Naive thymus-derived CD4-positive, alpha-beta T cell (primary cell): ENCODE measurements around the gene INPP5E. TPM values are rescaled to one million over a fixed set of nuclear protein-coding genes. Genes with fewer than 3 reads are reported as not detected.

Source experiments
- ATAC-seq: fragments of 150-1000 bp; cut with Tn5 transposase; 2 replicates; pipeline ENCODE4 v1.10.0; 2021; ENCODE audit warnings: mild to moderate bottlenecking, moderate library complexity
- CTCF ChIA-PET: fragments of 350-600 bp; sonication (Branson Sonifier 250); formaldehyde crosslinking; loops from one replicate; lab custom pipeline; 2021; ENCODE audit warnings: antibody characterized with exemption; lab: Charles Lee
- POLR2A ChIA-PET: fragments of 350-600 bp; sonication (Branson Sonifier 250); formaldehyde crosslinking; loops from one replicate; lab custom pipeline; 2021; ENCODE audit warnings: antibody characterized with exemption, inconsistent platforms; lab: Charles Lee
- DNase-seq, 9 donors: peaks; one replicate each; pipeline versions ENCODE4 v3.0.0 to v3.0.0-alpha.2; 2020 to 2022; ENCODE audit warnings: mixed read lengths in 1 of 9
- H3K27ac ChIP-seq: one replicate; pipeline ENCODE4 v1.7.0; 2013; ENCODE audit warnings: mild to moderate bottlenecking, low read depth, low read length, moderate library complexity
- H3K27me3 ChIP-seq, 2 donors: one replicate each; pipeline ENCODE4 v1.7.0; 2013; ENCODE audit warnings: low read length in 2 of 2, mild to moderate bottlenecking in 2 of 2, moderate library complexity in 2 of 2; ENCODE audit not compliant: control insufficient read depth in 2 of 2, insufficient read depth in 2 of 2
- H3K36me3 ChIP-seq, 3 experiments: 1 replicate in 2 of 3; 2 replicates in 1 of 3; pipeline ENCODE4 v1.7.0; 2013; ENCODE audit warnings: low read length in 3 of 3, mild to moderate bottlenecking in 3 of 3, moderate library complexity in 1 of 3; ENCODE audit not compliant: insufficient read depth in 3 of 3, control insufficient read depth in 2 of 3
- H3K4me1 ChIP-seq, 2 donors: one replicate each; pipeline ENCODE4 v1.7.0; 2013; ENCODE audit warnings: low read length in 2 of 2, mild to moderate bottlenecking in 2 of 2, moderate library complexity in 1 of 2; ENCODE audit not compliant: control insufficient read depth in 2 of 2, insufficient read depth in 2 of 2
- H3K4me3 ChIP-seq: 2 replicates; pipeline ENCODE4 v1.7.0; 2013; ENCODE audit warnings: mild to moderate bottlenecking, low read length
- H3K9me3 ChIP-seq, 3 experiments: 1 replicate in 2 of 3; 2 replicates in 1 of 3; pipeline ENCODE4 v1.7.0; 2013; ENCODE audit warnings: low read length in 3 of 3; ENCODE audit not compliant: control insufficient read depth in 2 of 3
- H3K27ac Mint-ChIP-seq, 9 donors: one replicate each; pipeline ENCODE4 v1.8.0; 2020 to 2022; ENCODE audit warnings: mixed read lengths in 9 of 9, mild to moderate bottlenecking in 8 of 9, moderate library complexity in 5 of 9, inconsistent platforms in 2 of 9
- H3K27me3 Mint-ChIP-seq, 5 donors: one replicate each; pipeline ENCODE4 v1.8.0; 2021 to 2022; ENCODE audit warnings: mixed read lengths in 5 of 5, mild to moderate bottlenecking in 1 of 5
- H3K36me3 Mint-ChIP-seq, 5 donors: one replicate each; pipeline ENCODE4 v1.8.0; 2020 to 2022; ENCODE audit warnings: mixed read lengths in 5 of 5, mild to moderate bottlenecking in 3 of 5, inconsistent platforms in 1 of 5
- H3K4me1 Mint-ChIP-seq, 7 donors: one replicate each; pipeline ENCODE4 v1.8.0; 2020 to 2022; ENCODE audit warnings: mixed read lengths in 7 of 7, mild to moderate bottlenecking in 3 of 7, inconsistent platforms in 1 of 7
- H3K4me3 Mint-ChIP-seq, 10 donors: one replicate each; pipeline ENCODE4 v1.8.0; 2020 to 2022; ENCODE audit warnings: mild to moderate bottlenecking in 10 of 10, mixed read lengths in 10 of 10, moderate library complexity in 6 of 10, inconsistent platforms in 2 of 10
- H3K9me3 Mint-ChIP-seq, 11 donors: one replicate each; pipeline ENCODE4 v1.8.0; 2020 to 2022; ENCODE audit warnings: mixed read lengths in 11 of 11, mild to moderate bottlenecking in 4 of 11, inconsistent platforms in 1 of 11, moderate library complexity in 1 of 11
- intact Hi-C, 2 donors: fragments of 100-400 bp; cut with micrococcal nuclease; formaldehyde crosslinking; loops; one replicate each; pipeline ENCODE4 v1.15.1; 2023
- polyA plus RNA-seq, 2 donors: library from polyadenylated mRNA; unstranded; fragments of 300-500 nt; fragmentation: Illumina TruSeq; gene quantifications; one replicate each; pipeline ENCODE4 v1.2.3, GENCODE V29; 2021
- total RNA-seq, 6 experiments: library from RNA in 5 of 6; stranded (reverse) in 5 of 6; gene quantifications; 1 replicate in 5 of 6; 2 replicates in 1 of 6; pipeline ENCODE4 v1.2.3 and lab custom pipeline; 2021 to 2026

INPP5E gene
- total and polyA plus RNA-seq, 7 experiments from 2014 or later = 2.3 to 23.8 (median 17.9) TPM

GRCh38 chr9:136395020-136395340, 44.7 kb downstream of the INPP5E start:
- no peak overlapping the region for H3K27ac ChIP-seq
- Mint-ChIP-seq H3K27me3 (no peaks in the 10 kb centered on the region), H3K4me3 (no peak overlapping the region), H3K36me3 (peaks cover 0 to 26% (median 6%) of the 10 kb centered on the region in 5 donors), H3K4me1 (peaks cover 8 to 22% (median 11%) of the 10 kb centered on the region in 7 donors), H3K27ac (peak overlapping the region in 1 of 9 donors; percentile 38), H3K9me3 (no peaks in the 10 kb centered on the region)
- H3K4me1 ChIP-seq = peaks cover 7 to 11% of the 10 kb centered on the region in 2 donors
- ATAC-seq (no peak), DNase-seq (no peak)
- no peak overlapping the region for H3K4me3 ChIP-seq
- POLR2A ChIA-PET = interaction anchor here (0.9 kb wide), 1 partner anchor 13 kb away, joined by 4 read pairs; no protein-coding TSS in a partner anchor
- H3K9me3 ChIP-seq = no peaks in the 10 kb centered on the region
- intact Hi-C loops = no loop called here
- H3K36me3 ChIP-seq = peaks cover 3 to 75% (median 18%) of the 10 kb centered on the region in 3 experiments
- no peaks in the 10 kb centered on the region for H3K27me3 ChIP-seq
- CTCF ChIA-PET = no interaction called here

GRCh38 chr9:136394312-136395019, 45.2 kb downstream of the INPP5E start:
- peaks cover 0 to 31% (median 10%) of the 10 kb centered on the region in 5 donors for H3K36me3 Mint-ChIP-seq
- DNase-seq = no peak
- peaks cover 8 to 22% (median 11%) of the 10 kb centered on the region in 7 donors for H3K4me1 Mint-ChIP-seq
- ChIA-PET CTCF (no interaction called here), POLR2A (interaction anchor here (0.7 to 0.9 kb wide), 2 partner anchors 14 to 15 kb away, joined by 3 to 4 read pairs; no protein-coding TSS in a partner anchor)
- H3K9me3 ChIP-seq = no peaks in the 10 kb centered on the region
- peaks cover 7 to 11% of the 10 kb centered on the region in 2 donors for H3K4me1 ChIP-seq
- H3K36me3 ChIP-seq = peaks cover 3 to 81% (median 18%) of the 10 kb centered on the region in 3 experiments
- H3K27me3 Mint-ChIP-seq = no peaks in the 10 kb centered on the region
- H3K27ac Mint-ChIP-seq = no peak overlapping the region
- ATAC-seq = no peak
- intact Hi-C loops = no loop called here
- no peak overlapping the region for H3K4me3 Mint-ChIP-seq
- H3K9me3 Mint-ChIP-seq = no peaks in the 10 kb centered on the region
- no peak overlapping the region for H3K4me3 ChIP-seq
- H3K27ac ChIP-seq = no peak overlapping the region
- no peaks in the 10 kb centered on the region for H3K27me3 ChIP-seq

GRCh38 chr9:136393531-136393930, 46.1 kb downstream of the INPP5E start:
- H3K36me3 Mint-ChIP-seq = peaks cover 0 to 37% (median 10%) of the 10 kb centered on the region in 5 donors
- Histone ChIP-seq H3K4me1 (peaks cover 0 to 4% of the 10 kb centered on the region in 2 donors), H3K27ac (no peak overlapping the region), H3K27me3 (no peaks in the 10 kb centered on the region), H3K9me3 (no peaks in the 10 kb centered on the region), H3K36me3 (peaks cover 3 to 90% (median 18%) of the 10 kb centered on the region in 3 experiments), H3K4me3 (no peak overlapping the region)
- DNase-seq = no peak
- POLR2A ChIA-PET = no interaction called here
- H3K4me1 Mint-ChIP-seq = peaks cover 0 to 13% (median 3%) of the 10 kb centered on the region in 7 donors
- H3K9me3 Mint-ChIP-seq = no peaks in the 10 kb centered on the region
- intact Hi-C loops = no loop called here
- CTCF ChIA-PET = no interaction called here
- no peaks in the 10 kb centered on the region for H3K27me3 Mint-ChIP-seq
- no peak for ATAC-seq
- no peak overlapping the region for H3K4me3 Mint-ChIP-seq
- H3K27ac Mint-ChIP-seq = no peak overlapping the region

GRCh38 chr9:136392538-136393449, 46.9 kb downstream of the INPP5E start:
- no peak for ATAC-seq
- Mint-ChIP-seq H3K9me3 (no peaks in the 10 kb centered on the region), H3K27ac (no peak overlapping the region), H3K27me3 (no peaks in the 10 kb centered on the region), H3K36me3 (peaks cover 0 to 38% (median 11%) of the 10 kb centered on the region in 5 donors), H3K4me1 (peaks cover 0 to 7% (median 0%) of the 10 kb centered on the region in 7 donors), H3K4me3 (no peak overlapping the region)
- intact Hi-C loops = no loop called here
- H3K9me3 ChIP-seq = no peaks in the 10 kb centered on the region
- H3K36me3 ChIP-seq = peaks cover 6 to 88% (median 18%) of the 10 kb centered on the region in 3 experiments
- DNase-seq = no peak
- no peak overlapping the region for H3K4me3 ChIP-seq
- no peaks in the 10 kb centered on the region for H3K27me3 ChIP-seq
- ChIA-PET POLR2A (interaction anchor here (0.6 to 1.5 kb wide), 2 partner anchors 11 to 16 kb away, joined by 3 read pairs; no protein-coding TSS in a partner anchor), CTCF (no interaction called here)
- no peaks in the 10 kb centered on the region for H3K4me1 ChIP-seq
- no peak overlapping the region for H3K27ac ChIP-seq

GRCh38 chr9:136391737-136392537, 47.7 kb downstream of the INPP5E start:
- Histone ChIP-seq H3K36me3 (peaks cover 6 to 91% (median 17%) of the 10 kb centered on the region in 3 experiments), H3K4me3 (no peak overlapping the region), H3K4me1 (no peaks in the 10 kb centered on the region), H3K27me3 (no peaks in the 10 kb centered on the region), H3K9me3 (no peaks in the 10 kb centered on the region), H3K27ac (no peak overlapping the region)
- H3K27me3 Mint-ChIP-seq = no peaks in the 10 kb centered on the region
- intact Hi-C loops = no loop called here
- no peak overlapping the region for H3K27ac Mint-ChIP-seq
- H3K9me3 Mint-ChIP-seq = no peaks in the 10 kb centered on the region
- H3K4me1 Mint-ChIP-seq = peaks cover 0 to 4% (median 0%) of the 10 kb centered on the region in 7 donors
- ChIA-PET POLR2A (interaction anchor here (0.6 to 1.5 kb wide), 2 partner anchors 12 to 17 kb away, joined by 3 read pairs; no protein-coding TSS in a partner anchor), CTCF (no interaction called here)
- H3K36me3 Mint-ChIP-seq = peaks cover 0 to 41% (median 17%) of the 10 kb centered on the region in 5 donors
- DNase-seq (no peak), ATAC-seq (no peak)
- no peak overlapping the region for H3K4me3 Mint-ChIP-seq

GRCh38 chr9:136389396-136389795, 50.2 kb downstream of the INPP5E start:
- no peak overlapping the region for H3K27ac Mint-ChIP-seq
- no peaks in the 10 kb centered on the region for H3K9me3 Mint-ChIP-seq
- Histone ChIP-seq H3K36me3 (peaks cover 0 to 73% (median 6%) of the 10 kb centered on the region in 3 experiments), H3K4me3 (no peak overlapping the region), H3K27me3 (no peaks in the 10 kb centered on the region), H3K27ac (no peak overlapping the region), H3K9me3 (no peaks in the 10 kb centered on the region), H3K4me1 (peaks cover 8 to 17% of the 10 kb centered on the region in 2 donors)
- ChIA-PET CTCF (interaction anchor here (1.5 kb wide), 1 partner anchor 12 kb away, joined by 8 read pairs; no protein-coding TSS in a partner anchor), POLR2A (interaction anchor here (1.6 kb wide), 1 partner anchor 21 kb away, joined by 3 read pairs; the partner anchor contains the start of genes ENTR1 and PMPCA)
- no peak overlapping the region for H3K4me3 Mint-ChIP-seq
- ATAC-seq (no peak), DNase-seq (no peak)
- intact Hi-C loops = no loop called here
- H3K36me3 Mint-ChIP-seq = peaks cover 0 to 43% (median 26%) of the 10 kb centered on the region in 5 donors
- H3K4me1 Mint-ChIP-seq = peaks cover 8 to 18% (median 15%) of the 10 kb centered on the region in 7 donors
- H3K27me3 Mint-ChIP-seq = no peaks in the 10 kb centered on the region
